WERI-Rb-1 (cell line): ENCODE results near the gene RGS3.

Source experiments
- DNase-seq: peaks from one replicate; pipeline ENCODE4 v3.0.0-alpha.2; 2020
- H3K27ac ChIP-seq: fragments of 250-450 bp; sonication (Bioruptor Pico); 2 replicates; pipeline ENCODE4 v1.5.1; 2020; ENCODE audit warnings: mild to moderate bottlenecking, moderate library complexity
- H3K27me3 ChIP-seq: fragments of 250-450 bp; sonication (Bioruptor Pico); 2 replicates; pipeline ENCODE4 v1.5.1; 2021; ENCODE audit warnings: mild to moderate bottlenecking, low read depth, moderate library complexity; ENCODE audit not compliant: insufficient read depth, severe bottlenecking
- H3K36me3 ChIP-seq: fragments of 250-450 bp; sonication (Bioruptor Pico); 2 replicates; pipeline ENCODE4 v1.5.1; 2020; ENCODE audit warnings: mild to moderate bottlenecking, moderate library complexity
- H3K4me3 ChIP-seq: 2 replicates; pipeline ENCODE4 v1.5.1; 2011; ENCODE audit warnings: low read depth, mild to moderate bottlenecking, control low read depth, low read length
- H3K9me3 ChIP-seq: fragments of 250-450 bp; sonication (Bioruptor Pico); 2 replicates; pipeline ENCODE4 v1.5.1; 2021; ENCODE audit warnings: mild to moderate bottlenecking, moderate library complexity; ENCODE audit not compliant: severe bottlenecking
- TF ChIP-seq, protein P1 (sequence below): IDR thresholded peaks from 2 replicates; pipeline ENCODE4 v1.5.1; 2011; ENCODE audit warnings: low read depth, mild to moderate bottlenecking, control low read depth, inconsistent platforms, low read length

RGS3 gene

DNA sequence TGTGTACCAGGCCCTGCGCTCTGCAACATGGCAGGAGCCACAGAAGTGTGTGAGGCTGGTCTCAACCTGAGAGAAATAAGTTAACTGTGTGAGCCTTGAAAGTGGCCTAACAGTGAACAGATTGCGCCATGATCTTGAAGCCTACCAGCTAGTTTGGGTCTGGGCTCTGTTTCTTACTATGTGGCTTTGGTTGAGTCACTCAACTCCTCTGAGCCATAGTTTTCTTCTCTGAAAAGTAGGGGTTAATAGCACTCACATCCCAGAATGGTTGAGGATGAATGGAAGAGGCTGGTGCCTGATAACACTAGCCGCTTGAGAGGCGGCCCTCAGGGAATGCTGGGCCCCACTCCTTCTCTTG is 121.5 kb downstream of the RGS3 start:
- Histone ChIP-seq H3K27me3 (no peaks in the 10 kb centered on the region), H3K36me3 (peaks cover 5% of the 10 kb centered on the region), H3K4me3 (no peak overlapping the region), H3K9me3 (no peaks in the 10 kb centered on the region), H3K27ac (no peak overlapping the region)
- TF ChIP-seq, protein P1, sequence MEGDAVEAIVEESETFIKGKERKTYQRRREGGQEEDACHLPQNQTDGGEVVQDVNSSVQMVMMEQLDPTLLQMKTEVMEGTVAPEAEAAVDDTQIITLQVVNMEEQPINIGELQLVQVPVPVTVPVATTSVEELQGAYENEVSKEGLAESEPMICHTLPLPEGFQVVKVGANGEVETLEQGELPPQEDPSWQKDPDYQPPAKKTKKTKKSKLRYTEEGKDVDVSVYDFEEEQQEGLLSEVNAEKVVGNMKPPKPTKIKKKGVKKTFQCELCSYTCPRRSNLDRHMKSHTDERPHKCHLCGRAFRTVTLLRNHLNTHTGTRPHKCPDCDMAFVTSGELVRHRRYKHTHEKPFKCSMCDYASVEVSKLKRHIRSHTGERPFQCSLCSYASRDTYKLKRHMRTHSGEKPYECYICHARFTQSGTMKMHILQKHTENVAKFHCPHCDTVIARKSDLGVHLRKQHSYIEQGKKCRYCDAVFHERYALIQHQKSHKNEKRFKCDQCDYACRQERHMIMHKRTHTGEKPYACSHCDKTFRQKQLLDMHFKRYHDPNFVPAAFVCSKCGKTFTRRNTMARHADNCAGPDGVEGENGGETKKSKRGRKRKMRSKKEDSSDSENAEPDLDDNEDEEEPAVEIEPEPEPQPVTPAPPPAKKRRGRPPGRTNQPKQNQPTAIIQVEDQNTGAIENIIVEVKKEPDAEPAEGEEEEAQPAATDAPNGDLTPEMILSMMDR, result no peak
- DNase-seq, result no peak

GRCh38 chr9:113585555-113585954 is 122.0 kb downstream of the RGS3 start:
- TF ChIP-seq, protein P1, result no peak
- Histone ChIP-seq H3K9me3 (no peaks in the 10 kb centered on the region), H3K27me3 (no peaks in the 10 kb centered on the region), H3K27ac (no peak overlapping the region), H3K36me3 (peaks cover 5% of the 10 kb centered on the region), H3K4me3 (no peak overlapping the region)
- no peak for DNase-seq

- Histone ChIP-seq H3K9me3 (no peaks in the 10 kb centered on the region), H3K36me3 (peaks cover 5% of the 10 kb centered on the region), H3K4me3 (no peak overlapping the region), H3K27me3 (no peaks in the 10 kb centered on the region), H3K27ac (peak overlapping the region; percentile 22)
- TF ChIP-seq, protein P1, result peak; percentile 91
- DNase-seq, result peak; percentile 96
These were observed 124.0 kb downstream of the RGS3 start for GRCh38 chr9:113587471-113588031.

GRCh38 chr9:113588242-113588810 is 124.8 kb downstream of the RGS3 start:
- TF ChIP-seq, protein P1, result no peak
- no peak for DNase-seq
- H3K27me3 ChIP-seq, result no peaks in the 10 kb centered on the region
- H3K4me3 ChIP-seq, result no peak overlapping the region
- H3K9me3 ChIP-seq, result no peaks in the 10 kb centered on the region
- H3K27ac ChIP-seq, result no peak overlapping the region
- peaks cover 5% of the 10 kb centered on the region for H3K36me3 ChIP-seq

DNA sequence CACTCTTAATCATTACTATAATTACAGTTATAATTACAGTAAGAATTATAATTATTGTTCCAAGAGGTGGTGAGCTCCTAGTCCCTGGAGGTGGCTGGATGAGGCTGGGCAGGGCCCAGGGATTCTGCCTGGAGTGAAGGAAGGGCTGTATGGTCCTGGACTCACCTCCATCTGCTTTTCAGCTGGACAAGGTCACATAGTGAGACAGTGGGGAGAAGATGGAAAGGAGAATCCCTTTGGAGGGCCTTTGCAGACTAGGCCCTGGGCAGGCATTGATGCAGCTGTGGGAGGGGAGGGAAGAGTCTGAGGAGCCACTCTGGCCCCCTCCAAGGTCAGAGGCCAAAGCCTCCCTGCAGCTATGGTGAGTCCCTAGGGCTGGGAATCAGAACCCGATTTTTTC is 125.4 kb downstream of the RGS3 start:
- no peak for DNase-seq

More for the DNA sequence above, 125.4 kb downstream of the RGS3 start:
- Histone ChIP-seq H3K4me3 (no peak overlapping the region), H3K27ac (no peak overlapping the region), H3K9me3 (no peaks in the 10 kb centered on the region), H3K36me3 (peaks cover 5% of the 10 kb centered on the region), H3K27me3 (no peaks in the 10 kb centered on the region)
- TF ChIP-seq, protein P1, result no peak
